Type B pancreatic cell (in vitro differentiated cells): ENCODE data around the gene FAAP24. TPM values are rescaled to one million over a fixed set of nuclear protein-coding genes. Genes with fewer than 3 reads are reported as not detected.

Experiments used
- DNase-seq: peaks from one replicate; pipeline ENCODE4 v3.0.0; 2021; ENCODE audit warnings: mixed read lengths; ENCODE audit not compliant: unreplicated experiment; ENCODE audit errors: extremely low spot score
- H3K27ac Mint-ChIP-seq: 2 replicates; pipeline ENCODE4 v1.8.0; 2021; ENCODE audit warnings: mild to moderate bottlenecking, mixed read lengths
- H3K27me3 Mint-ChIP-seq: 2 replicates; pipeline ENCODE4 v1.8.0; 2021; ENCODE audit warnings: mixed read lengths
- H3K36me3 Mint-ChIP-seq: 2 replicates; pipeline ENCODE4 v1.8.0; 2021; ENCODE audit warnings: mixed read lengths
- H3K4me1 Mint-ChIP-seq: one replicate; pipeline ENCODE4 v1.8.0; 2021; ENCODE audit warnings: mixed read lengths; ENCODE audit not compliant: unreplicated experiment
- H3K4me3 Mint-ChIP-seq: 2 replicates; pipeline ENCODE4 v1.8.0; 2021; ENCODE audit warnings: mild to moderate bottlenecking, mixed read lengths
- H3K9me3 Mint-ChIP-seq: 2 replicates; pipeline ENCODE4 v1.8.0; 2021; ENCODE audit warnings: mixed read lengths
- CTCF ChIP-seq: fragments of 200-600 bp; sonication (generic); conservative IDR thresholded peaks from 2 replicates; pipeline ENCODE4 v1.5.0; 2021; ENCODE audit warnings: antibody characterized with exemption, mild to moderate bottlenecking
- long read RNA-seq: library from polyadenylated mRNA; unstranded; transcript quantifications from one replicate; pipeline ENCODE4 v2.0.0, GENCODE V29; 2020
- total RNA-seq: library from RNA; stranded (reverse); gene quantifications from 2 replicates; pipeline ENCODE4 v1.2.1, GENCODE V29; 2021; ENCODE audit warnings: low replicate concordance

The FAAP24 gene
- 4.3 and 4.5 TPM in 2 replicates for total RNA-seq
- long read RNA-seq, transcript FAAP24-202 (5 exons, 2,298 nt), result major isoform, 7 of 10 reads
- long read RNA-seq, partial matches to known transcripts, result 1 of 10 reads
- long read RNA-seq, other reads (novel, unspliced or antisense), result 2 of 10 reads

GRCh38 chr19:32971715-32972540, at the start of gene FAAP24, which contains the start of gene CEP89:
Gene FAAP24 (plus strand): TSS chr19:32972242. CDS start chr19:32973197, 955 bp downstream.
Gene CEP89 (minus strand): TSS chr19:32971958. CDS start chr19:32971874, 84 bp downstream.
- TF ChIP-seq CTCF, result no peak
- Mint-ChIP-seq H3K36me3 (peaks cover 7% of the 10 kb centered on the region), H3K27me3 (no peaks in the 10 kb centered on the region), H3K4me3 (peak within 1 kb of the TSS; percentile 100), H3K27ac (peak within 1 kb of the TSS; percentile 94), H3K9me3 (no peaks in the 10 kb centered on the region), H3K4me1 (peaks cover 16% of the 10 kb centered on the region)
- peak; percentile 99 for DNase-seq

- Mint-ChIP-seq H3K9me3 (peaks cover 7% of the 10 kb centered on the region), H3K4me3 (no peak overlapping the region), H3K4me1 (no peaks in the 10 kb centered on the region), H3K27me3 (no peaks in the 10 kb centered on the region), H3K27ac (no peak overlapping the region), H3K36me3 (peaks cover 20% of the 10 kb centered on the region)
- DNase-seq, result no peak
- no peak for TF ChIP-seq CTCF
These were observed 47.8 kb upstream of the FAAP24 start for GRCh38 chr19:32924200-32924599.

GRCh38 chr19:32928806-32929205, 43.2 kb upstream of the FAAP24 start:
- Mint-ChIP-seq H3K9me3 (peaks cover 7% of the 10 kb centered on the region), H3K27me3 (no peaks in the 10 kb centered on the region), H3K36me3 (peaks cover 38% of the 10 kb centered on the region), H3K4me3 (no peak overlapping the region), H3K4me1 (no peaks in the 10 kb centered on the region), H3K27ac (no peak overlapping the region)
- no peak for TF ChIP-seq CTCF
- DNase-seq, result no peak

GRCh38 chr19:32930567-32930966, 41.5 kb upstream of the FAAP24 start:
- peaks cover 7% of the 10 kb centered on the region for H3K9me3 Mint-ChIP-seq
- no peak overlapping the region for H3K27ac Mint-ChIP-seq

GRCh38 chr19:32933571-32933970, 38.5 kb upstream of the FAAP24 start:
- H3K4me3 Mint-ChIP-seq, result no peak overlapping the region
- no peaks in the 10 kb centered on the region for H3K4me1 Mint-ChIP-seq
- H3K36me3 Mint-ChIP-seq, result peaks cover 49% of the 10 kb centered on the region
- H3K9me3 Mint-ChIP-seq, result peaks cover 3% of the 10 kb centered on the region
- DNase-seq, result no peak
- no peaks in the 10 kb centered on the region for H3K27me3 Mint-ChIP-seq
- TF ChIP-seq CTCF, result no peak
- no peak overlapping the region for H3K27ac Mint-ChIP-seq

More at GRCh38 chr19:32930567-32930966, 41.5 kb upstream of the FAAP24 start:
- H3K4me1 Mint-ChIP-seq, result no peaks in the 10 kb centered on the region
- DNase-seq, result no peak
- H3K36me3 Mint-ChIP-seq, result peaks cover 49% of the 10 kb centered on the region
- H3K4me3 Mint-ChIP-seq, result no peak overlapping the region
- H3K27me3 Mint-ChIP-seq, result no peaks in the 10 kb centered on the region
- TF ChIP-seq CTCF, result no peak
